ENCODE results near the gene SEMA6C. TPM values are rescaled to one million over a fixed set of nuclear protein-coding genes. Genes with fewer than 3 reads are reported as not detected.
"Not testable (repeated sequence)": the region's sequence is repeated elsewhere in the genome, so short reads cannot be mapped to it uniquely, and the experiment has no call there.

Gene SEMA6C, protein sequence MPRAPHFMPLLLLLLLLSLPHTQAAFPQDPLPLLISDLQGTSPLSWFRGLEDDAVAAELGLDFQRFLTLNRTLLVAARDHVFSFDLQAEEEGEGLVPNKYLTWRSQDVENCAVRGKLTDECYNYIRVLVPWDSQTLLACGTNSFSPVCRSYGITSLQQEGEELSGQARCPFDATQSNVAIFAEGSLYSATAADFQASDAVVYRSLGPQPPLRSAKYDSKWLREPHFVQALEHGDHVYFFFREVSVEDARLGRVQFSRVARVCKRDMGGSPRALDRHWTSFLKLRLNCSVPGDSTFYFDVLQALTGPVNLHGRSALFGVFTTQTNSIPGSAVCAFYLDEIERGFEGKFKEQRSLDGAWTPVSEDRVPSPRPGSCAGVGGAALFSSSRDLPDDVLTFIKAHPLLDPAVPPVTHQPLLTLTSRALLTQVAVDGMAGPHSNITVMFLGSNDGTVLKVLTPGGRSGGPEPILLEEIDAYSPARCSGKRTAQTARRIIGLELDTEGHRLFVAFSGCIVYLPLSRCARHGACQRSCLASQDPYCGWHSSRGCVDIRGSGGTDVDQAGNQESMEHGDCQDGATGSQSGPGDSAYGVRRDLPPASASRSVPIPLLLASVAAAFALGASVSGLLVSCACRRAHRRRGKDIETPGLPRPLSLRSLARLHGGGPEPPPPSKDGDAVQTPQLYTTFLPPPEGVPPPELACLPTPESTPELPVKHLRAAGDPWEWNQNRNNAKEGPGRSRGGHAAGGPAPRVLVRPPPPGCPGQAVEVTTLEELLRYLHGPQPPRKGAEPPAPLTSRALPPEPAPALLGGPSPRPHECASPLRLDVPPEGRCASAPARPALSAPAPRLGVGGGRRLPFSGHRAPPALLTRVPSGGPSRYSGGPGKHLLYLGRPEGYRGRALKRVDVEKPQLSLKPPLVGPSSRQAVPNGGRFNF
- polyA plus RNA-seq (ENCODE audit: insufficient read length in 4 of 4), result 10 to 100 TPM; 18.8 to 33.9 (median 29.7) TPM

DNA sequence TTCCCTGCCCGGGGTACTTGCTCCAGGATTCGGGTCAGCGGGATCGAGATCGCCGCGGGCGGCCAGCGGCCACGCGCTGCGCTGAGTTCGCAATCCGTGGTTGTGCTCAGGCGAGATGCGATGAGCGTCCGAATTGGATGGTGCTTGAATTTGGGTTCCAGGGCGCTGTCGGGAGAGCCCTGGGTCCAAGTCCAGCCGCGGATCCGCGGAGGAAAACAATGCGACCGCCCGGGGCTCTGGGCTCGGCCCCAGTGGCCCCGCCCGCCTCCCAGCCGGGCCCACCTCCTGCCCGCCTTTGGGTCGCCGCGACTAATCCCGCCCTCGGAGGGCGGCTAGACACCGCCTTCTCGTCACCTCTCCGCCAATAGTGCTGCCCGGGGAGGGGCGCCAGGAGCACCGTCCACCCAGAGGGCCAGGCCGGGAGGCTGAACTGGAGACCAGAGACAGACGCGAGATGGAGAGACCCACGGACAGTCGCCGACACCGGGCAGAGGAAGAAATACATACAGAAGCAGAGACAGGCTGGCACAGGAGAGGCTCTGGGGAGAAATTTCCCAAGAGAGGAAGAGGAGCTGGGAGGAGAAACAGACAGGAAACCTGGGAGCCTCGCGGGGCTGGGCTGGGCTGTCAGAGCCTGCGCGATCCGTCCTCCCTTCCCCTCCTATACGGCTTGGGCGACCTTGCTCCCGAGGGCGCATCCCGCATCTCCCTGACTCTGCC, at the start of gene SEMA6C:
Gene SEMA6C (minus strand): TSS at position 220 of the 720 bp plus-strand sequence. CDS start 4,010 bp downstream, outside the sequence.
- DNase-seq (ENCODE audit: low read depth in 4 of 4, low spot score in 3 of 4), result peak in 3 of 4 donors; percentile 82 to 88 (median 87)

DNA sequence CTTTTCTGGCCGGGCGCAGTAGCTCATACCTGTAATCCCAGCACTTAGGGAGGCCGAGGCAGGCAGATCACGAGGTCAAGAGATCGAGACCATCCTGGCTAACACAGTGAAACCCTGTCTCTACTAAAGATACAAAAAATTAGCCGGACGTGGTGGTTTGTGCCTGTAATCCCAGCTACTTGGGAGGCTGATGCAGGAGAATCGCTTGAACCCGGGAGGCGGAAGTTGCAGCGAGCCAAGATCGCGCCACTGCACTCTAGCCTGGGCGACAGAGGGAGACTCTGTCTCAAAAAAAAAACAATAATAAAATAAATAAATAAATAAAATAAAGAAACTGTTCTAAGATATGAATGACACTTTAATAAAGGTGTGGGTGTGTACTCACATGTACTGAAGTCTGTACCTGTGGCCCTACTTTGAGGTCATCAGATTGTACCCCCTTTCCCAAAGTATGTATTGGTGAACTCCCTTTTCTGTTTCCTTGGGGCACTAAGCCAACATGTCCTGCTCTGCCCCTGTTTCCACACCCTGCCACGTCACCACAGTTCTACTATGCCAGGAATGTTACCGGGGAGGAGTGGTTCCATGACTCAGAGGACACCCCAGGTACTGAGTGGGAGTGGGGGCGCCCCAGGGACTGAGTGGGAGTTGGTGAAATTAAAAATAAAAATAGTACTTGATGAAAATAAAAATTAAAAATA, 48.6 kb upstream of the SEMA6C start:
- DNase-seq (ENCODE audit: low read depth in 4 of 4, low spot score in 3 of 4), result not testable (repeated sequence)

DNA sequence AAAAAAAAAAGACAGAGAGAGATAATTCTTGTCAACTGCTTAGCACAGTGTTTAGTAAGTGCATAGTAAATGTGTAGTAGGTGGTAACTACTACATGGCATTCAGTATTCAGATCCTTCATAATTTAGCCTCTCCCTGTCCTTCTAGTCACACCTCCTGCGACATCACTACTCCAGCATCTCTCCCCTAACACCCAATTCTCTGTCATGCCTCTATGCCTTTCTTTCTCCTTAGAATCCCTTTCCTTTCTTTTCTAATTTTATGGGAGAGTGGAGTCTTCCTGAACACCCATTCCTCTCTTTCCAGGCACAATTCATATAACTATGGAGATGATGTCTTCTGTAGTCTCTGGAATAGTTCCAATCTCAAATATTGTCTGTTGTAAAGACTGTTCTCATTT, 47.4 kb upstream of the SEMA6C start:
- DNase-seq (ENCODE audit: low read depth in 4 of 4, low spot score in 3 of 4), result no peak

DNA sequence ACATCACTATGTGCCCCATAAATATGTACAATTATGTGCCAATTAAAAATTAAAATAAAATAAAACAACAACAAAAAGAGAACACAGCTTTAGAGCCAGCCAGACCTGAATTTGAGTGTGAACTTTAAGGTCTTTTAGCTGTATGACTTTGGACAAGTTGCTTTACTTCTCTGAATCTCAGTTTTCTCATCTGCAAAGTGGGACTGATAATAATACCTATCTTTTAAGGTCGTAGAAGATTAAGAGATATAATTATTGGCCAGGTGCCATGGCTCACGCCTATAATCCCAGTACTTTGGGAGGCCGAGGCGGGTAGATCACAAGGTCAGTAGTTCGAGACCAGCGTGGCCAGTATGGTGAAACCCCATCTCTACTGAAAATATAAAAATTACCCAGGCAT, 46.9 kb upstream of the SEMA6C start:
- DNase-seq (ENCODE audit: low read depth in 4 of 4, low spot score in 3 of 4), result no peak

DNA sequence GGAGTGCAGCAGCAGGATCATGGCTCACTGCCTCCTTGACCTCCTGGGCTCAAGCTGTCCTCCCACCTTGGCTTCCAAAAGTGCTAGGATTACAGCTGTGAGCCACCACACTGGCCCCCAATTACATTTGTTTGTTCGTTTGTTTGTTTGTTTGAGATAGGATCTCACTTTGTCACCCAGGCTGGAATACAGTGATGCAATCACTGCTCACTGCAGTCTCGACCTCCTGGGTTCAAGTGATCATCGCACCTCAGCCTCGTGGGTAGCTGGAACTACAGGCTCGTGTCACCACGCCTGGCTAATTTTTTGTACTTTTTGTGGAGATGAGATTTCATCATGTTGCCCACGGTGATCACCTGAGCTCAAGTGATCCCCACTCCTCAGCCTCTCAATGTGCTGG, 45.6 kb upstream of the SEMA6C start:
- no peak for DNase-seq (ENCODE audit: low read depth in 4 of 4, low spot score in 3 of 4)

DNA sequence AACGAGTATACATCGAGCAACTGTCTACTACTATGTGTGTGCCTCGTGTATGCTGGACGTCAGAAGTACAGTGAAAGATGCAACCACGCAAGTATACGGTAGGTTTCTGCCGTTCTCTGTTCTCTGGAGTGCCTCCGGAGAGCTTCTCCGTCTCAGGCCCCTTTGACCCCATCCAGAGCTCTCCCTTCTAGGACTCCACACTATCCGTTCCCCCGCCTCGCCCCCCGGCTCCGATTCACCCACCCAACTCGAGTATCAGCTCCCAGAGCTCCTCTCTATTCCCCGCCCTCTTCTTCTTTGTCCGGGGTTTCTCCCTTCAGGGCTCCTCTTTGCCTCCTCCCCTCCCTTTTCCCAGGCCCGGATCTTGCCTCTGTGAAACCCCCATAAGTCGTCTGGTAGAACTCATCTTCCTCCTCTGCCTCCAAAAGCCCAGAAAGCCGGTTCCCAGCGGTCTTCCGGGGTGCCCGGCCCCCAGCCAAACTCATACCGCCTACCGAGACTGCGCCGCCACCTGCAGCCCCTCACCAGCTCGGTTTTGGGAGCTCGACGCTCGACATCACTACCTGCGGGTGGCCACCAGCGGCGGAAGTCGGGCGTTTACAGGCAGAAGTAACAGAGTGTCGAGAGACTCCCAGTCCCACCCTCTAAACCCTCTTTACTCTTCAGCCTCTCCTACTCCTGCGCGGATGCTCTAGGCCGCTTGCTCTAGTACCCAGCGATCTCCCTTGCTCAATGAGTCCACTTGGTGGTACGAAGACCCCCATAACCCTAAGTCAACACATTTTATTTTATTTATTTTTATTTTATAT, 43.4 kb upstream of the SEMA6C start, which contains the start of gene VPS72:
Gene VPS72 (minus strand): TSS at position 561 of the 809 bp plus-strand sequence. CDS start 76 bp downstream, at position 485.
- peak; percentile 82 to 87 (median 83) for DNase-seq (ENCODE audit: low read depth in 4 of 4, low spot score in 3 of 4)

DNA sequence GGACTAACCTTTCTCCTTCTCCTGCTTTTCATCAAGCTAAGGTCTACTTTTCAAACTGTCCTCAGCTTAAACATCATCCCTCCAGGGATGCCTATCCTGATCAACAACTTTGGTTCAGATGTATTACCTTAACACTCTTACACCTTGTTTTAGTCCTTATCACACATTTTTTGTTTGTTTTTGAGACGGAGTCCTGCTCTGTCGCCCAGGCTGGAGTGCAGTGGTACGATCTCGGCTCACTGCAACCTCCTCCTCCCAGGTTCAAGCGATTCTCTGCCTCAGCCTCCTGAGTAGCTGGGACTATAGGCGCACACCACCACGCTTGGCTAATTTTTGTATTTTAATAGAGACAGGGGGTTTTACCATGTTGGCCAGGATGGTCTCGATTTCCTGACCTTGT, 42.2 kb upstream of the SEMA6C start:
- DNase-seq (ENCODE audit: low read depth in 4 of 4, low spot score in 3 of 4), result not testable (repeated sequence)

DNA sequence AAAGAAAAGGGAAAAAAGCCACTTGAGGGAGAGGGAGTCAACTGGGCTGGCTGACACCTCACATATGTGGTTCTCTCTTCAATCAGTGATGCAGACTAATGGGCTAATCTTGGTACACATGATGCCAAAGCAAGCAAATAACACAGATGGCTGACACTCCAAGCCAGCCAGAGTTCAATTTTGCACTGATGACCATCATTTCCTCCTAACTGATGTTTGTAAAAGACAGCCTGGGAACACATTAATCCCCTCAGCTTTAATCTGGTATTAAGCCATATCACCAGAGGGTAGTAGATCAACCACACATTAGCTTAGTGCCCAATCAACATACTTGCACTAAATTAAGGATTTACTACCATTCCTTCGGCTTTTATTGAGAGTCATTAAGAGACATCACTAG, 40.8 kb upstream of the SEMA6C start:
- DNase-seq (ENCODE audit: low read depth in 4 of 4, low spot score in 3 of 4), result no peak

DNA sequence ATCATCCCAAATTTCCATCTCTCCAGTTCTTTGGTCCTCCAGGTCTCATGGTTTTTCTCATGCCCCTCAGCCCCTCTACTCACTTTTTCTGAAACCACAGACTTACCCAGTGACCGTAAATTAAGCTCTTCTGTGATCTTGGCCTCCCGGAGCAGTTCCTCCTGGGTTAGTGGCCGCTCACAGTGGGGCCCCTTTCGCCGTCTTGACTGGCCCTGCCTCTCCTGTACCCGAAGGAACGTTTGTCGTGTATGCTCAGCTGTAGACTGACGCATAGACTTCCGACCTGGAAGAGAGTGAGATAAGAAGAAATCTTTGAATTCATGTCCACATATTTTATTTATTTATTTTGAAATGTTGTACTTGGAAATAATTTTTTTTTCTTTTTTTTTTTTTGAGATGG, 37.8 kb upstream of the SEMA6C start:
- no peak for DNase-seq (ENCODE audit: low read depth in 4 of 4, low spot score in 3 of 4)

DNA sequence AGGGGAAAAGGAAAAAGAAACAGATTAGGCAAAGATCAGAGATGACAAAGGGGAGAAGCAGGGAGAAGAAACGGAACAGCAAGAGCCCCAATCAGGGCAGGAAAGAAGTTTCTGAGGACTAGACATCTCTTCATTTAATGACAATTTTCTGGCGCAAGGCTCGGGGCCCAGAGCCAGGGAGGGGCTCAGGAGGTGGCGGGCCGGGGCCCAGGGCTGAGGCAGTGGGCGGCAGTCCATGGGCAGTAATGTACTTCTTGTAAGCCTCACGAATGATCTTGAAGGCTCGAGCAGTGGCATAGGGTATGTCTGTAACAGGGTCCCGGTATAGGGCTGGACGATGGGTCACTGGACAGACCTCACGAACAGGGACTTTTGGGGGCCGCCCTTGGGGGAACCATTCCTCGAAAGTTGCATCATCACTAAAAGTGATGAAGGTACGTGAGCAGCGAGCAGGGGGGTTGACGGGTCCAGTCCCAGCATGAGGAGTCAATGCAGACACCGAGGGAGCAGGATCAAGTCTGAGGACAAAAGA, 30.1 kb upstream of the SEMA6C start:
- no peak for DNase-seq (ENCODE audit: low read depth in 4 of 4, low spot score in 3 of 4)

DNA sequence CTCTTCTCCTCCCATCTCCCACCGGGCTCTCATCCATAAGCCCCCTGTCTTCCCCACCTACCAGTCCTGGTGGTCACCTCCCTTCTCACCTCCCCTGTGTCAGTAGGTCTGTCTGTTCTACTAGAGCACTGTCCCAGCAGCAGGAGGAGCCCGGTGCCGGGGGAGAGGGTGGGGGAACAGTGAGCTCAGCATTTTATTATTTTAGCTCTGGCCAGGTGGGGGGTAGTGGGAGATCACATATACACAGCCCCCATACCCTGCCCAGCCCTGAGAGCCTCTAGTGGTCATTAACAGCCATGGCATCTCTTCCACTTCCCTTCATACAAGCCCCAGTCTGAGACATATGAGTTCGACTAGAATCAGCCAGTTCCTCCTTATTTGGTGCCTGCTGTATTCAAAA, 29.4 kb upstream of the SEMA6C start, which contains the start of gene TMOD4:
Gene TMOD4 (minus strand): TSS at position 119 of the 400 bp plus-strand sequence. CDS start 1,106 bp downstream, outside the sequence.
- DNase-seq (ENCODE audit: low read depth in 4 of 4, low spot score in 3 of 4), result no peak

DNA sequence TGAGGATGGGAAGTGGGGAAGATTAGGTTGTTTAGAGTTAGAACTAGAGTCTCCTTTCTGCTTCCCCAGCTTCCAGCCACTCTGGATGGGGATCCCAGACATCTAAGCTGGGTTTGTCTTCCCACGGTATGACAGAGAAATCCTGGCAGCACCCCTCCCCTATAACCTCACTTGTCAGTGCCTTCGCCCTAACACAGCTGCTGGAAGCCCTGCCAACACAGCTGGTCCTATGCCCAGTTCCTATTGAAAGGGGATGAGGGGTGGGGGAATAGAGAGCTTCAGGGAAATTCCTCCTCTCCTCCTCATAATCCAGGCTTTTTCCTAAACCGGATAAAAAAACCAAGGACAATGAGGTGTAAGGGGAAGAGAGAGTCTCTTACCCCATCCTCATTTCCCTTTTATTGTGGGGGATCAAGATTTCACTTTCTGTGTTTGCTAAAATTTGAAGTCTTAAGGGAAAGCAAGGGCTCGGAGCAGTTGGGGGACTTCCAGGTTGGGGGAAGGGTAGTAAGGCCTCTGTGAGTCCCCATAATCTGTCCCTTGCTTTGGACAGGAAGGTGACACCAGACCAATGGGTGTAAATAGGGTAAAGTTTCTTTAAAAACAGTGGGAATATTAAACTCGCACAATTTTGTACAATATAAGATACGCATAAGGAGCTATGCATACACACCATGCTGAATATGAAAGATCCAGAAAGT, 28.8 kb upstream of the SEMA6C start:
- no peak for DNase-seq (ENCODE audit: low read depth in 4 of 4, low spot score in 3 of 4)

DNA sequence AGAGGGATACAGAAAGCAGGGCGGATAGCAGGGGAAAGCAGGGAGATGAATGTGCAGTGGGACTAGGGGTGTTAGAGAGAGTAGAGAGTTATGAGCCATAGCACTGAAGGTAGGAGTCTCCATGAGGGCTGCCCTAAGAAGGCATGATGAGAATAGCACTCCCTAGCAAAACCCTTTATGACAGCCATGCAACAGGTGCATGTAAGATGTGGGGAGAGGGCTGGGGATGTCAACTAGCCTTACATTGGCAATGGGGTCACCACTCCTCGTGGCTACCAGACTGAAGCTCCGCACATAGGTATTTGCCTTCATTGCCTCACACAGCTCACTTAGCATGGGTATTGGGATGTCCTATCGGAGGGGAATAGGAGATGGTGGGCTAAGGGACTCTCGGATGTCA, 24.8 kb upstream of the SEMA6C start:
- no peak for DNase-seq (ENCODE audit: low read depth in 4 of 4, low spot score in 3 of 4)

DNA sequence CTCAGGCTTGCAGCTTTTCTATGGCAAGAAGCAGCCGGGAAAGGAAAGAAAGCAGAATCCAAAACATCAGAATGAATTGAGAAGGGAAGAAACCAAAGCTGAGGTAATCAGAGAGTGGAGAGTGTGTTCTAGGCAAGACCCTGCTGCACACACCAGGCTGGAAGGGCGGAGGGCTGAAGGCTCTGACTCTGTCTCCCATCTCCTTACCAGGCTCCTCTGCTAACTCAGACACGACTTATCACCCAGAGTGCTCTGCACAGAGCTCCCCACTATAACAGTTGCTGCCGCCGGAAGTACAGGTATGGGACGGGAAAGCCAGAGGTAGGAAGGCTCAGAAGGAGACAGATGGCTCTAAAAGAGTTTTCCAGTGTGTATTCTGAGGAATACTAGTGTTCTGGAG, 20.7 kb upstream of the SEMA6C start:
- no peak for DNase-seq (ENCODE audit: low read depth in 4 of 4, low spot score in 3 of 4)

DNA sequence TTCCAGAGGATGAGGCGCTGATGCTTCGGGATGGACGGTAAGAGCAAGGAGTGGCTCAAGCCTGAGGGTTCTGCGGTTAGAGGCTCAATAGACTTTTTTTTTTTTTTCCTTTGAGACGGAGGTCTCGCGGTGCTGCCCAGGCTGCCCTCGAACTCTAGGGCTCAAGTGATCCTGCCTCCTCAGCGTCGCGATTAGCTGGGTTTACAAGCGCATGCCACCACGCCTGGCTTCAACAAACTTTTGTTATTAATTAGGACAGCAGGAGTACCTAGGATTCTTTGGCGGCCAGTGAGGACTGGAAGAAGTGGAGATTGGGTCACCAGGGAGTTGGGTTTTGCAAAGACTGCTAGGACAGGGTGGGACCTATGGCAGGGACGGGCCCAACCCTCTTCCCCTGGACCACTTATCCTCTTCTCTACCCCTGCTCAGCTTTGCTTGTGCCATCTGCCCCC, 20.1 kb upstream of the SEMA6C start:
- no peak for DNase-seq (ENCODE audit: low read depth in 4 of 4, low spot score in 3 of 4)

DNA sequence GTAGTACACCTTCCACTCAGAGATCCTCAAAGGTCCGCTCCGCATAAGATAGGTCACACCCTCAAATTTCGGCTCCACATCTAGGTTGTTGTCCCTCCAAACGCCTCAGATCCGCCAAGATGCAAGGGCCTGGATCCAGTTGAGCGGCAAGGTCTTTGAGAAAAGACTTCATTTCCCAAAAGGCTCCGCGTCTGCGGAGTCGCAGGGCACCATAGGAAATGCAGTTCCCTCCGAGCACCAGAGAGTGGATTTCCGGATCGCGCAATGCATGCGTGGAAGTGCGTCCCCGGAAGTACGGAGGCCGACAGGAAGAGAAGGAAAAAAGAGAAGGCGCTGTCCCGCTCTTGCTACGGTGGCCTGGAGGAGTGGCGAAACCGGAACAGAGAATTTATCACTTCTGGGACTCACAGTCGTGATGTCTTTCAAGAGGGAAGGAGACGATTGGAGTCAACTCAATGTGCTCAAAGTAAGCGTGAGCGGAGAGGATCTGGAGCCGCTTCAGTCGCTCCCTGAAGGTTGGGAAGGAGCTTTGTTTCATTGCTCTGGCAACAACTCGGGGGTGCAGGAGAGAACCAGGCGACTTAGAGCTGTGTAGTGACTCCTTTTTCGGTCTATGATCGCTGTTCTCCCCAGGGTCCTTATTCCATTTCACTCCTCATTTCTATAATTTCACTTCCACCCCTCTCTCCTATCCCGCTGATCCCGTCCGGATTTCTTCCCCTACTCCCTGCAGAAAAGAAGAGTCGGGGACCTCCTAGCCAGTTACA, 19.5 kb upstream of the SEMA6C start, which contains the start of the genes LYSMD1 and SCNM1:
Gene LYSMD1 (minus strand): TSS at position 165 of the 767 bp plus-strand sequence. CDS start 644 bp downstream, outside the sequence.
Gene SCNM1 (plus strand): TSS at position 407 of the 767 bp plus-strand sequence. CDS start 9 bp downstream, at position 416.
- peak; percentile 96 to 100 (median 98) for DNase-seq (ENCODE audit: low read depth in 4 of 4, low spot score in 3 of 4)

DNA sequence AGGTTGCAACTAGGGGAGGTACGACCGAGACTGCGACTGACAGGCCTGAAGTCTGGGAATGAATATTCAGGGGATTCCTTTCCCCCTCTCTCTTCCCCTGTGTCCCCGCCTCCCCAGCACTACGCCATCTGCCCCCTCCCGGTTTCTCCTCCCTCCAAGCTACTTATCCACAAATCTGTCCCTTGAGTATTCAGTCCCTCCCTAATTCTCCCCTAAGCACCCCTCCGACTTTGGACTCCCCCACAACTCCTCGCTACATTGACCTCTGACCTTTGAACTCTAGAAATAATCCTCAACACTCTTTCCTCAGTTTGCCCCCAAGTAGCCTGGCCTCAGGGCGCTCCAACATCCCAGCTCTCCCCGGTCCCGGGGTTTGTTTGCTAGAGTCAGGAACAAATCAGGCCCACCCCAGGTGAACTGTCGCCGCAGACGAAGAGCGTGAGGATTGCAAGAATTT, 18.9 kb upstream of the SEMA6C start:
- no peak for DNase-seq (ENCODE audit: low read depth in 4 of 4, low spot score in 3 of 4)
